ENCODE data around the gene TMEM132A. TPM values are rescaled to one million over a fixed set of nuclear protein-coding genes. Genes with fewer than 3 reads are reported as not detected.

TMEM132A gene
- total and polyA plus RNA-seq, 2 of the 13 experiments (the other 11 are each of a cell fraction or from before 2014, with no cell fraction given), result 11.1 to 32.9 TPM

GRCh38 chr11:60880643-60881282 is 43.5 kb upstream of the TMEM132A start (continued):
- TF ChIP-seq, protein P1, sequence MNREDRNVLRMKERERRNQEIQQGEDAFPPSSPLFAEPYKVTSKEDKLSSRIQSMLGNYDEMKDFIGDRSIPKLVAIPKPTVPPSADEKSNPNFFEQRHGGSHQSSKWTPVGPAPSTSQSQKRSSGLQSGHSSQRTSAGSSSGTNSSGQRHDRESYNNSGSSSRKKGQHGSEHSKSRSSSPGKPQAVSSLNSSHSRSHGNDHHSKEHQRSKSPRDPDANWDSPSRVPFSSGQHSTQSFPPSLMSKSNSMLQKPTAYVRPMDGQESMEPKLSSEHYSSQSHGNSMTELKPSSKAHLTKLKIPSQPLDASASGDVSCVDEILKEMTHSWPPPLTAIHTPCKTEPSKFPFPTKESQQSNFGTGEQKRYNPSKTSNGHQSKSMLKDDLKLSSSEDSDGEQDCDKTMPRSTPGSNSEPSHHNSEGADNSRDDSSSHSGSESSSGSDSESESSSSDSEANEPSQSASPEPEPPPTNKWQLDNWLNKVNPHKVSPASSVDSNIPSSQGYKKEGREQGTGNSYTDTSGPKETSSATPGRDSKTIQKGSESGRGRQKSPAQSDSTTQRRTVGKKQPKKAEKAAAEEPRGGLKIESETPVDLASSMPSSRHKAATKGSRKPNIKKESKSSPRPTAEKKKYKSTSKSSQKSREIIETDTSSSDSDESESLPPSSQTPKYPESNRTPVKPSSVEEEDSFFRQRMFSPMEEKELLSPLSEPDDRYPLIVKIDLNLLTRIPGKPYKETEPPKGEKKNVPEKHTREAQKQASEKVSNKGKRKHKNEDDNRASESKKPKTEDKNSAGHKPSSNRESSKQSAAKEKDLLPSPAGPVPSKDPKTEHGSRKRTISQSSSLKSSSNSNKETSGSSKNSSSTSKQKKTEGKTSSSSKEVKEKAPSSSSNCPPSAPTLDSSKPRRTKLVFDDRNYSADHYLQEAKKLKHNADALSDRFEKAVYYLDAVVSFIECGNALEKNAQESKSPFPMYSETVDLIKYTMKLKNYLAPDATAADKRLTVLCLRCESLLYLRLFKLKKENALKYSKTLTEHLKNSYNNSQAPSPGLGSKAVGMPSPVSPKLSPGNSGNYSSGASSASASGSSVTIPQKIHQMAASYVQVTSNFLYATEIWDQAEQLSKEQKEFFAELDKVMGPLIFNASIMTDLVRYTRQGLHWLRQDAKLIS (CRISPR knock-in tag; IDR thresholded peaks at IDR 0.05), result no peak
- TF ChIP-seq ESRRA (CRISPR knock-in tag; IDR thresholded peaks at IDR 0.05; ENCODE audit: low read depth), result peak; percentile 95
- TF ChIP-seq ZNF430 (CRISPR knock-in tag; IDR thresholded peaks at IDR 0.05), result peak; percentile 96
- TF ChIP-seq, protein P2, sequence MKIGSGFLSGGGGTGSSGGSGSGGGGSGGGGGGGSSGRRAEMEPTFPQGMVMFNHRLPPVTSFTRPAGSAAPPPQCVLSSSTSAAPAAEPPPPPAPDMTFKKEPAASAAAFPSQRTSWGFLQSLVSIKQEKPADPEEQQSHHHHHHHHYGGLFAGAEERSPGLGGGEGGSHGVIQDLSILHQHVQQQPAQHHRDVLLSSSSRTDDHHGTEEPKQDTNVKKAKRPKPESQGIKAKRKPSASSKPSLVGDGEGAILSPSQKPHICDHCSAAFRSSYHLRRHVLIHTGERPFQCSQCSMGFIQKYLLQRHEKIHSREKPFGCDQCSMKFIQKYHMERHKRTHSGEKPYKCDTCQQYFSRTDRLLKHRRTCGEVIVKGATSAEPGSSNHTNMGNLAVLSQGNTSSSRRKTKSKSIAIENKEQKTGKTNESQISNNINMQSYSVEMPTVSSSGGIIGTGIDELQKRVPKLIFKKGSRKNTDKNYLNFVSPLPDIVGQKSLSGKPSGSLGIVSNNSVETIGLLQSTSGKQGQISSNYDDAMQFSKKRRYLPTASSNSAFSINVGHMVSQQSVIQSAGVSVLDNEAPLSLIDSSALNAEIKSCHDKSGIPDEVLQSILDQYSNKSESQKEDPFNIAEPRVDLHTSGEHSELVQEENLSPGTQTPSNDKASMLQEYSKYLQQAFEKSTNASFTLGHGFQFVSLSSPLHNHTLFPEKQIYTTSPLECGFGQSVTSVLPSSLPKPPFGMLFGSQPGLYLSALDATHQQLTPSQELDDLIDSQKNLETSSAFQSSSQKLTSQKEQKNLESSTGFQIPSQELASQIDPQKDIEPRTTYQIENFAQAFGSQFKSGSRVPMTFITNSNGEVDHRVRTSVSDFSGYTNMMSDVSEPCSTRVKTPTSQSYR (CRISPR knock-in tag; IDR thresholded peaks at IDR 0.05; ENCODE audit: borderline replicate concordance), result peak; percentile 77; the same call in 1 of the 2 replicates
- TF ChIP-seq RFX3 (CRISPR knock-in tag; IDR thresholded peaks at IDR 0.05), result peak; percentile 37; the same call in 1 of the 2 replicates
- no peak; the same call in 1 of the 2 replicates for TF ChIP-seq ZSCAN20 (CRISPR knock-in tag; IDR thresholded peaks at IDR 0.05; ENCODE audit: borderline replicate concordance)
- peak; percentile 87 for TF ChIP-seq POGK (CRISPR knock-in tag; conservative IDR thresholded peaks at IDR 0.05)
- TF ChIP-seq NR1H2 (CRISPR knock-in tag; IDR thresholded peaks at IDR 0.05; ENCODE audit: borderline replicate concordance, low read depth), result no peak; the same call in 1 of the 2 replicates
- TF ChIP-seq, protein P3, sequence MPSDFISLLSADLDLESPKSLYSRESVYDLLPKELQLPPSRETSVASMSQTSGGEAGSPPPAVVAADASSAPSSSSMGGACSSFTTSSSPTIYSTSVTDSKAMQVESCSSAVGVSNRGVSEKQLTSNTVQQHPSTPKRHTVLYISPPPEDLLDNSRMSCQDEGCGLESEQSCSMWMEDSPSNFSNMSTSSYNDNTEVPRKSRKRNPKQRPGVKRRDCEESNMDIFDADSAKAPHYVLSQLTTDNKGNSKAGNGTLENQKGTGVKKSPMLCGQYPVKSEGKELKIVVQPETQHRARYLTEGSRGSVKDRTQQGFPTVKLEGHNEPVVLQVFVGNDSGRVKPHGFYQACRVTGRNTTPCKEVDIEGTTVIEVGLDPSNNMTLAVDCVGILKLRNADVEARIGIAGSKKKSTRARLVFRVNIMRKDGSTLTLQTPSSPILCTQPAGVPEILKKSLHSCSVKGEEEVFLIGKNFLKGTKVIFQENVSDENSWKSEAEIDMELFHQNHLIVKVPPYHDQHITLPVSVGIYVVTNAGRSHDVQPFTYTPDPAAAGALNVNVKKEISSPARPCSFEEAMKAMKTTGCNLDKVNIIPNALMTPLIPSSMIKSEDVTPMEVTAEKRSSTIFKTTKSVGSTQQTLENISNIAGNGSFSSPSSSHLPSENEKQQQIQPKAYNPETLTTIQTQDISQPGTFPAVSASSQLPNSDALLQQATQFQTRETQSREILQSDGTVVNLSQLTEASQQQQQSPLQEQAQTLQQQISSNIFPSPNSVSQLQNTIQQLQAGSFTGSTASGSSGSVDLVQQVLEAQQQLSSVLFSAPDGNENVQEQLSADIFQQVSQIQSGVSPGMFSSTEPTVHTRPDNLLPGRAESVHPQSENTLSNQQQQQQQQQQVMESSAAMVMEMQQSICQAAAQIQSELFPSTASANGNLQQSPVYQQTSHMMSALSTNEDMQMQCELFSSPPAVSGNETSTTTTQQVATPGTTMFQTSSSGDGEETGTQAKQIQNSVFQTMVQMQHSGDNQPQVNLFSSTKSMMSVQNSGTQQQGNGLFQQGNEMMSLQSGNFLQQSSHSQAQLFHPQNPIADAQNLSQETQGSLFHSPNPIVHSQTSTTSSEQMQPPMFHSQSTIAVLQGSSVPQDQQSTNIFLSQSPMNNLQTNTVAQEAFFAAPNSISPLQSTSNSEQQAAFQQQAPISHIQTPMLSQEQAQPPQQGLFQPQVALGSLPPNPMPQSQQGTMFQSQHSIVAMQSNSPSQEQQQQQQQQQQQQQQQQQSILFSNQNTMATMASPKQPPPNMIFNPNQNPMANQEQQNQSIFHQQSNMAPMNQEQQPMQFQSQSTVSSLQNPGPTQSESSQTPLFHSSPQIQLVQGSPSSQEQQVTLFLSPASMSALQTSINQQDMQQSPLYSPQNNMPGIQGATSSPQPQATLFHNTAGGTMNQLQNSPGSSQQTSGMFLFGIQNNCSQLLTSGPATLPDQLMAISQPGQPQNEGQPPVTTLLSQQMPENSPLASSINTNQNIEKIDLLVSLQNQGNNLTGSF (CRISPR knock-in tag; IDR thresholded peaks at IDR 0.05), result no peak; the same call in 1 of the 2 replicates
- no peak for TF ChIP-seq FIP1L1 (IDR thresholded peaks at IDR 0.05; ENCODE audit: borderline replicate concordance, insufficient read depth, low read depth, low read length)
- no peak for TF ChIP-seq PRMT3 (CRISPR knock-in tag; IDR thresholded peaks at IDR 0.05; ENCODE audit: borderline replicate concordance, low read depth)
- no peak for TF ChIP-seq SMAD1 (CRISPR knock-in tag; IDR thresholded peaks at IDR 0.05; ENCODE audit: borderline replicate concordance, low read depth)
